ENCODE results near the gene SLC28A1. TPM values are rescaled to one million over a fixed set of nuclear protein-coding genes. Genes with fewer than 3 reads are reported as not detected.
A peak's percentile ranks its signal among the peaks of the same experiment; 100 is the strongest.

The SLC28A1 gene
- total RNA-seq, 1 donor from 2014 or later: not detected

DNA sequence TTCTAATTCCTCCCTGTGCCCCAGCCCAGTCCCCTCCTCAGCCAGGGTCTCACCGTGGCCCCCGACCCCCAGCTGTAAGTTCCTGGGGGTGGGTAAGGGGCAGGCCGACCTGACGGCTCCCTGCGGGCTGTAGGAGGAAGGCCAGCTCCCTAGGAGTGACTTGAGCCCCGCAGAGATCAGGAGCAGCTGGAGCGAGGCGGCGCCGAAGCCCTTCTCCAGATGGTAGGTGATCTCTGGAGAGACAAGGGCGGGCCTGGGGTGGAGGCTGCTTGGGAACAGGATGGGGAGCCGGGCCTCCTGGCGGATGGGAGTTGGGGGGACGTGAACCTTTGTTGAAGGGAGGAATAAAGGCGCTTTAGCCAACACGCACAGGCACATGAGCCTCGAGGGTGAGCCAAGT, 4.2 kb downstream of the SLC28A1 start:
- DNase-seq: peak; percentile 54
- H3K27ac ChIP-seq: no peak overlapping the region
- no peaks in the 10 kb centered on the region for H3K36me3 ChIP-seq
- intact Hi-C loops (cut with DNase I): no loop called here
- no peaks in the 10 kb centered on the region for H3K4me1 ChIP-seq
- ATAC-seq: no peak
- H3K4me3 ChIP-seq: no peak overlapping the region
- no peaks in the 10 kb centered on the region for H3K27me3 ChIP-seq
- no peaks in the 10 kb centered on the region for H3K9me3 ChIP-seq
- TF ChIP-seq, protein P1, sequence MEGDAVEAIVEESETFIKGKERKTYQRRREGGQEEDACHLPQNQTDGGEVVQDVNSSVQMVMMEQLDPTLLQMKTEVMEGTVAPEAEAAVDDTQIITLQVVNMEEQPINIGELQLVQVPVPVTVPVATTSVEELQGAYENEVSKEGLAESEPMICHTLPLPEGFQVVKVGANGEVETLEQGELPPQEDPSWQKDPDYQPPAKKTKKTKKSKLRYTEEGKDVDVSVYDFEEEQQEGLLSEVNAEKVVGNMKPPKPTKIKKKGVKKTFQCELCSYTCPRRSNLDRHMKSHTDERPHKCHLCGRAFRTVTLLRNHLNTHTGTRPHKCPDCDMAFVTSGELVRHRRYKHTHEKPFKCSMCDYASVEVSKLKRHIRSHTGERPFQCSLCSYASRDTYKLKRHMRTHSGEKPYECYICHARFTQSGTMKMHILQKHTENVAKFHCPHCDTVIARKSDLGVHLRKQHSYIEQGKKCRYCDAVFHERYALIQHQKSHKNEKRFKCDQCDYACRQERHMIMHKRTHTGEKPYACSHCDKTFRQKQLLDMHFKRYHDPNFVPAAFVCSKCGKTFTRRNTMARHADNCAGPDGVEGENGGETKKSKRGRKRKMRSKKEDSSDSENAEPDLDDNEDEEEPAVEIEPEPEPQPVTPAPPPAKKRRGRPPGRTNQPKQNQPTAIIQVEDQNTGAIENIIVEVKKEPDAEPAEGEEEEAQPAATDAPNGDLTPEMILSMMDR (IDR thresholded peaks at IDR 0.05): no peak

DNA sequence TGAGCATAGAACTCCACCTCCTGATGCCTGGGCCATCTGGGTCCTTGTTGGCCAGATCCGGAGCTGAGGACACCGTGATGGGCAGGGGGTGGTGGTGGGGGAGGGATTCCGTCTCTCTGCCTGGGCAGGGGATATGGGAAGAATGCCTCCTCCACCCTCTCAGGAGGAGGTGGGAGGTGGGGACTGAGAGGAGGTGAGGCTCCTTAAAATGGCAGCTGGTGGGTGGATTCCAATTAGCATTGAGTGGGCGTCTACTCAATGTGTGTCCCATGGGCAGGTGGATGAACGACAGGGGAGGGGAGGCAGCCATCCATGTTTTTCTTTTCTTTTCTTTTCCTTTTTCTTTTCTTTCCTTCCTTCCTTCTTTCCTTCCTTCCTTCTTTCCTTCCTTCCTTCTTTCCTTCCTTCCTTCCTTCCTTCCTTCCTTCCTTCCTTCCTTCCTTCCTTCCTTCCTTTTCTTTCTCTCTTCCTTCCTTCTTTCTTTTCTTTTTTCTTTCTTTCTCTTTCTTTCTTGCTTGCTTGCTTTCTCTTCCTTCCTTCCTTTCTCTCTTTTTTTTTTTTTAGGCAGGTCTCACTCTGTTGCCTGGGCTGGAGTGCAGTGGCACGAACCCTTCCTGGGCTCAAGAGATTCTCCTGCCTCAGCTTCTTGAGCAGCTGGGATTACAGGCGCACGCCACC, 5.0 kb downstream of the SLC28A1 start:
- intact Hi-C loops (cut with DNase I): no loop called here
- TF ChIP-seq, protein P1 (IDR thresholded peaks at IDR 0.05): no peak
- no peak overlapping the region for H3K4me3 ChIP-seq
- no peaks in the 10 kb centered on the region for H3K4me1 ChIP-seq
- no peaks in the 10 kb centered on the region for H3K36me3 ChIP-seq
- no peaks in the 10 kb centered on the region for H3K27me3 ChIP-seq
- H3K9me3 ChIP-seq: no peaks in the 10 kb centered on the region
- H3K27ac ChIP-seq: no peak overlapping the region
- DNase-seq (peak; percentile 34), ATAC-seq (no peak)

DNA sequence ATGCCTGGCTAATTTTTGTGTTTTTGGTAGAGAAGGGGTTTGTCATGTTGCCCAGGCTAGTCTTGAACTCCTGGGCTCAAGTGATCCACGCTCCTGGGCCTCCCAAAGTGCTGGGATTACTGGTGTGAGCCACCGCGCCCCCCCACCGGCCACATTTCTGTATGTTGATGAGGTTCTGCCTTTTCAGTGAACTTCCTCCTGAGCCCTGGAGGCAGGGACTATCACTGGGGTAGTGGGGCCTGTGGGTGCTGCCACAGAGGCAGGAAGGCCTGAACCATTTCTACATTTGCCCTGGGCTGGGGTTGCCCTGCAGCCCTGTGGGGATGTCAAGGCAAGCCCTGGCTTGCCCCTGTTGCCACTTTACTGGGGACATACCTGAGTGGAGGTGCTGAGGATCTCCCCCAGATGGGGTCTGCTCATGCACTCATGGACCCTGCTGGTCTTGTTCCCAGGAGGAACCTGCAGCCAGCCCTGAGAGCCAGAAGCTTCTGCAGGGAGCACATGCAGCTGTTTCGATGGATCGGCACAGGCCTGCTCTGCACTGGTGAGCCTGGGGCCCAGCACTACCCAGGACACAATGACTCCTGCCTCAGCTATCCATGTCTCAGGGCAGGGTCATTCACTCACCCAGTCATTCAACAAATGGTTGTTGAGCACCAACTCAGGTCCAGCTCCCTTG, 5.7 kb downstream of the SLC28A1 start:
- H3K27ac ChIP-seq: no peak overlapping the region
- H3K36me3 ChIP-seq: no peaks in the 10 kb centered on the region
- no peaks in the 10 kb centered on the region for H3K27me3 ChIP-seq
- no peak overlapping the region for H3K4me3 ChIP-seq
- H3K9me3 ChIP-seq: no peaks in the 10 kb centered on the region
- TF ChIP-seq, protein P1 (IDR thresholded peaks at IDR 0.05): no peak
- ATAC-seq (no peak), DNase-seq (peak; percentile 39)
- intact Hi-C loops (cut with DNase I): no loop called here
- no peaks in the 10 kb centered on the region for H3K4me1 ChIP-seq

DNA sequence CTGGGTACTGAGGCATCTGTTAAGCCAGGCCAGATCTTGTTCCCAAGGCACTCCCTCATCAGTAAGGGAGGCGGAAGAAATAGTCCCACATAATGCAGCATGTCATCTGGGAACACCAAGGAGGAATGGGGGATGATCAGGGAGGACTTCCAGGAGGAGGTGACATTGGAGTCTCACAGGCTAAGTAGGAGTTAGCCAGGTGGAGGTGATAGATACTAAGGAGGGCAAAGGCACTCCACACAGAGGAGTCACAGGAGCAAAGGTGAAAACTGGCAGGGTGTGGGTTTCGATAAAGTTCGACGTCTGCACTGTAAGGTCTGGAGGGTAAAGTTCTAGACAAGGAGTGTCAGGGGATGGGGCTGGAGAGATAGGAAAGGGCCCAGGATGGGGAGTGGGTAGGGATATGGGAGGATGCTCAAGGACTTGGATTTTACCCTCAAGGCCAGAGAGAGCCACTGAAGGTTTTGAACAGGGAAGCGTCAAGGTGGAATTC, 6.3 kb downstream of the SLC28A1 start:
- no peaks in the 10 kb centered on the region for H3K36me3 ChIP-seq
- no peak for ATAC-seq
- no peak overlapping the region for H3K27ac ChIP-seq
- no peak for DNase-seq
- H3K4me3 ChIP-seq: no peak overlapping the region
- intact Hi-C loops (cut with DNase I): no loop called here
- no peaks in the 10 kb centered on the region for H3K4me1 ChIP-seq
- no peaks in the 10 kb centered on the region for H3K27me3 ChIP-seq
- TF ChIP-seq, protein P1 (IDR thresholded peaks at IDR 0.05): no peak
- H3K9me3 ChIP-seq: no peaks in the 10 kb centered on the region

DNA sequence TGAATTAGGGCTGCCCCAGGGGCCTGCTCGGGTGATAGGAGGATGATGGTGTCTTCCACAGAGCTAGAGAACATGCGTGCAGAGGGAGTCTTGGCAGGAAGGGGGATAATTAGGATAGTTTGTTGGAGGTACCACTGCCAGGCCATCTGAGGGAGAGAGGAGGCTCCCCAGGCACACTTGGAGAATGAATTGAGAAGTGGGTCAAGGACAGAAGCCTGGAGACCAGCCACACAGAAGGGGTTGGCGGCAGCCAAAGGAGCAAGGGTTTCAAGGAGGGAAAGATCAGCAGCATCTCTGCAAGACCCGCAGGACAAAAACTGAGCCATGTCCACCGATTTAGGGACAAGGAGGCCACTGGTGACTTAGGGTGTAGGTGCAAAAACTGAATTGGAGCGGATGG, 6.9 kb downstream of the SLC28A1 start:
- Histone ChIP-seq H3K4me3 (no peak overlapping the region), H3K27me3 (no peaks in the 10 kb centered on the region), H3K4me1 (no peaks in the 10 kb centered on the region), H3K27ac (no peak overlapping the region), H3K36me3 (no peaks in the 10 kb centered on the region), H3K9me3 (no peaks in the 10 kb centered on the region)
- TF ChIP-seq, protein P1 (IDR thresholded peaks at IDR 0.05): no peak
- ATAC-seq: no peak
- intact Hi-C loops (cut with DNase I): no loop called here
- no peak for DNase-seq

Measured in upper lobe of right lung (tissue), 1 donor.